WTC11 (cell line): ENCODE results near the gene EME2. TPM values are rescaled to one million over a fixed set of nuclear protein-coding genes. Genes with fewer than 3 reads are reported as not detected.

Experiments used
- ATAC-seq: fragments of 200-7000 bp; cut with Tn5 transposase; 2 replicates; pipeline ENCODE4 v1.10.0; 2021; ENCODE audit warnings: mild to moderate bottlenecking, moderate library complexity
- CTCF ChIA-PET: fragments of 300-600 bp; sonication (Branson Sonifier 250); formaldehyde crosslinking; loops from one replicate; lab custom pipeline; 2021; ENCODE audit warnings: antibody characterized with exemption; lab: Charles Lee
- POLR2A ChIA-PET: fragments of 350-600 bp; sonication (Branson Sonifier 250); formaldehyde crosslinking; loops from one replicate; lab custom pipeline; 2021; ENCODE audit warnings: antibody characterized with exemption; lab: Charles Lee
- DNase-seq: peaks from one replicate; pipeline ENCODE4 v3.0.0; 2021; ENCODE audit warnings: low spot score
- H3K27ac Mint-ChIP-seq: 2 replicates; pipeline ENCODE4 v1.8.0; 2021; ENCODE audit warnings: mixed read lengths
- H3K27me3 Mint-ChIP-seq: 2 replicates; pipeline ENCODE4 v1.8.0; 2021; ENCODE audit warnings: low read depth, mild to moderate bottlenecking, moderate library complexity, mixed read lengths
- H3K36me3 Mint-ChIP-seq: 2 replicates; pipeline ENCODE4 v1.8.0; 2021; ENCODE audit warnings: mixed read lengths
- H3K4me1 Mint-ChIP-seq: 2 replicates; pipeline ENCODE4 v1.8.0; 2022; ENCODE audit warnings: mixed read lengths
- H3K4me3 Mint-ChIP-seq: 2 replicates; pipeline ENCODE4 v1.8.0; 2021; ENCODE audit warnings: mild to moderate bottlenecking, moderate library complexity, mixed read lengths
- H3K9me3 Mint-ChIP-seq: 2 replicates; pipeline ENCODE4 v1.8.0; 2021; ENCODE audit warnings: mixed read lengths
- ARID4B ChIP-seq: sonication (generic); formaldehyde crosslinking; IDR thresholded peaks from 2 replicates; pipeline ENCODE4 v1.8.0; 2023; ENCODE audit warnings: missing genetic modification reagents, mild to moderate bottlenecking, borderline replicate concordance
- CTCF ChIP-seq: fragments of 200-600 bp; IDR thresholded peaks from 2 replicates; pipeline ENCODE4 v1.8.0; 2022; ENCODE audit warnings: antibody characterized with exemption
- GTF2I ChIP-seq: fragments of 250-450 bp; sonication (Bioruptor Pico); conservative IDR thresholded peaks from 2 replicates; pipeline ENCODE4 v1.4.0; 2021; ENCODE audit warnings: mild to moderate bottlenecking
- HMGA2 ChIP-seq: fragments of 250-450 bp; sonication (Bioruptor Pico); IDR thresholded peaks from 2 replicates; pipeline ENCODE4 v1.4.0; 2021; ENCODE audit warnings: mild to moderate bottlenecking, moderate library complexity
- JAZF1 ChIP-seq: fragments of 250-450 bp; sonication (Bioruptor Pico); IDR thresholded peaks from 2 replicates; pipeline ENCODE4 v1.9.0; 2021; ENCODE audit warnings: moderate library complexity, mild to moderate bottlenecking, inconsistent platforms
- NR3C1 ChIP-seq: sonication (generic); formaldehyde crosslinking; conservative IDR thresholded peaks from 2 replicates; pipeline ENCODE4 v1.8.1; 2023; ENCODE audit warnings: low read depth, mild to moderate bottlenecking, missing genetic modification reagents
- PRRX2 ChIP-seq: fragments of 250-450 bp; sonication (Bioruptor Pico); IDR thresholded peaks from 2 replicates; pipeline ENCODE4 v1.8.0; 2021; ENCODE audit warnings: mild to moderate bottlenecking
- SP1 ChIP-seq: sonication (generic); formaldehyde crosslinking; conservative IDR thresholded peaks from 2 replicates; pipeline ENCODE4 v1.8.1; 2022; ENCODE audit warnings: missing genetic modification reagents
- ZNF138 ChIP-seq: sonication (generic); formaldehyde crosslinking; conservative IDR thresholded peaks from 2 replicates; pipeline ENCODE4 v1.8.1; 2022; ENCODE audit warnings: mild to moderate bottlenecking, moderate library complexity, missing genetic modification reagents
- ZNF396 ChIP-seq: fragments of 250-450 bp; sonication (Bioruptor Pico); IDR thresholded peaks from 2 replicates; pipeline ENCODE4 v1.8.0; 2021; ENCODE audit warnings: mild to moderate bottlenecking, moderate library complexity, borderline replicate concordance
- ZNF423 ChIP-seq: fragments of 250-450 bp; sonication (Bioruptor Pico); IDR thresholded peaks from 2 replicates; pipeline ENCODE4 v2.1.2; 2022; ENCODE audit warnings: mild to moderate bottlenecking, moderate library complexity
- total RNA-seq: library from RNA; stranded (reverse); gene quantifications from 3 replicates; pipeline ENCODE4 v1.2.3, GENCODE V29; 2021
- TF ChIP-seq, protein P1 (sequence below): sonication (generic); formaldehyde crosslinking; IDR thresholded peaks from 2 replicates; pipeline ENCODE4 v1.8.1; 2023; ENCODE audit warnings: mild to moderate bottlenecking, missing genetic modification reagents, moderate library complexity
- TF ChIP-seq, protein P2 (sequence below): sonication (generic); formaldehyde crosslinking; IDR thresholded peaks from 2 replicates; pipeline ENCODE4 v1.8.1; 2023; ENCODE audit warnings: mild to moderate bottlenecking, moderate library complexity, missing genetic modification reagents
- TF ChIP-seq, protein P3 (sequence below): fragments of 250-450 bp; sonication (Bioruptor Pico); IDR thresholded peaks from 2 replicates; pipeline ENCODE4 v1.9.0; 2021; ENCODE audit warnings: mild to moderate bottlenecking
- TF ChIP-seq, protein P4 (sequence below): sonication (generic); formaldehyde crosslinking; IDR thresholded peaks from 2 replicates; pipeline ENCODE4 v1.8.0; 2022; ENCODE audit warnings: mild to moderate bottlenecking, missing genetic modification reagents
- TF ChIP-seq, protein P5 (sequence below): sonication (generic); formaldehyde crosslinking; IDR thresholded peaks from 2 replicates; pipeline ENCODE4 v1.8.1; 2023; ENCODE audit warnings: mild to moderate bottlenecking, missing genetic modification reagents
- TF ChIP-seq, protein P6 (sequence below): fragments of 250-450 bp; sonication (Bioruptor Pico); IDR thresholded peaks from 2 replicates; pipeline ENCODE4 v1.8.0; 2021; ENCODE audit warnings: mild to moderate bottlenecking

The EME2 gene
- total RNA-seq, 1 experiment from 2014 or later, result 23.2 TPM

DNA sequence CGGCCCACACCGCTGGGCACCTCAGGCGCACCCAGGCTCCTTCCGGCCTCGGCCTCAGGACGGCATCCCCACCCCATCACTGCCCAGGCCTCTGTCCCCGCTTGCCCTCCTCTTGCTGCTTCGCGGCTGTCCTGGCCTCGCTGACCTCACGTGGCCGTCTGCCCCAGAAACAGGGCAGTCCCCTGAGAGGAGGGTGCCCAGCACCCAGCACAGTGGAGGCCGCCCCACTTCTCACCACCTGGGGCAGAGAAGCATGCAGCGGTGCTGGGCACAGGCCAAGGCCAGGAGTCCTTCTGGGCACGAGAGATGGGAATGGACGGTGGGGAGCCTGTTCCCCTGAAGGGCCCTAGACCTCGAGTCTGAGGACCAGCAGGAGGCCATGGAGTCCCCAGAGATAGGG is 45.1 kb downstream of the EME2 start:
- no peak for DNase-seq
- H3K4me1 Mint-ChIP-seq, result no peaks in the 10 kb centered on the region
- POLR2A ChIA-PET, result no interaction called here
- H3K27ac Mint-ChIP-seq, result no peak overlapping the region
- H3K4me3 Mint-ChIP-seq, result no peak overlapping the region
- no peaks in the 10 kb centered on the region for H3K27me3 Mint-ChIP-seq
- peaks cover 6% of the 10 kb centered on the region for H3K36me3 Mint-ChIP-seq
- ATAC-seq, result no peak
- no peaks in the 10 kb centered on the region for H3K9me3 Mint-ChIP-seq
- no peak for TF ChIP-seq ARID4B (CRISPR knock-in tag)
- TF ChIP-seq CTCF, result no peak
- TF ChIP-seq ZNF423, result no peak
- TF ChIP-seq, protein P1, sequence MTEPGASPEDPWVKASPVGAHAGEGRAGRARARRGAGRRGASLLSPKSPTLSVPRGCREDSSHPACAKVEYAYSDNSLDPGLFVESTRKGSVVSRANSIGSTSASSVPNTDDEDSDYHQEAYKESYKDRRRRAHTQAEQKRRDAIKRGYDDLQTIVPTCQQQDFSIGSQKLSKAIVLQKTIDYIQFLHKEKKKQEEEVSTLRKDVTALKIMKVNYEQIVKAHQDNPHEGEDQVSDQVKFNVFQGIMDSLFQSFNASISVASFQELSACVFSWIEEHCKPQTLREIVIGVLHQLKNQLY, result no peak
- TF ChIP-seq, protein P2, sequence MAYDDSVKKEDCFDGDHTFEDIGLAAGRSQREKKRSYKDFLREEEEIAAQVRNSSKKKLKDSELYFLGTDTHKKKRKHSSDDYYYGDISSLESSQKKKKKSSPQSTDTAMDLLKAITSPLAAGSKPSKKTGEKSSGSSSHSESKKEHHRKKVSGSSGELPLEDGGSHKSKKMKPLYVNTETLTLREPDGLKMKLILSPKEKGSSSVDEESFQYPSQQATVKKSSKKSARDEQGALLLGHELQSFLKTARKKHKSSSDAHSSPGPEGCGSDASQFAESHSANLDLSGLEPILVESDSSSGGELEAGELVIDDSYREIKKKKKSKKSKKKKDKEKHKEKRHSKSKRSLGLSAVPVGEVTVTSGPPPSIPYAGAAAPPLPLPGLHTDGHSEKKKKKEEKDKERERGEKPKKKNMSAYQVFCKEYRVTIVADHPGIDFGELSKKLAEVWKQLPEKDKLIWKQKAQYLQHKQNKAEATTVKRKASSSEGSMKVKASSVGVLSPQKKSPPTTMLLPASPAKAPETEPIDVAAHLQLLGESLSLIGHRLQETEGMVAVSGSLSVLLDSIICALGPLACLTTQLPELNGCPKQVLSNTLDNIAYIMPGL (CRISPR knock-in tag), result no peak
- TF ChIP-seq, protein P3, sequence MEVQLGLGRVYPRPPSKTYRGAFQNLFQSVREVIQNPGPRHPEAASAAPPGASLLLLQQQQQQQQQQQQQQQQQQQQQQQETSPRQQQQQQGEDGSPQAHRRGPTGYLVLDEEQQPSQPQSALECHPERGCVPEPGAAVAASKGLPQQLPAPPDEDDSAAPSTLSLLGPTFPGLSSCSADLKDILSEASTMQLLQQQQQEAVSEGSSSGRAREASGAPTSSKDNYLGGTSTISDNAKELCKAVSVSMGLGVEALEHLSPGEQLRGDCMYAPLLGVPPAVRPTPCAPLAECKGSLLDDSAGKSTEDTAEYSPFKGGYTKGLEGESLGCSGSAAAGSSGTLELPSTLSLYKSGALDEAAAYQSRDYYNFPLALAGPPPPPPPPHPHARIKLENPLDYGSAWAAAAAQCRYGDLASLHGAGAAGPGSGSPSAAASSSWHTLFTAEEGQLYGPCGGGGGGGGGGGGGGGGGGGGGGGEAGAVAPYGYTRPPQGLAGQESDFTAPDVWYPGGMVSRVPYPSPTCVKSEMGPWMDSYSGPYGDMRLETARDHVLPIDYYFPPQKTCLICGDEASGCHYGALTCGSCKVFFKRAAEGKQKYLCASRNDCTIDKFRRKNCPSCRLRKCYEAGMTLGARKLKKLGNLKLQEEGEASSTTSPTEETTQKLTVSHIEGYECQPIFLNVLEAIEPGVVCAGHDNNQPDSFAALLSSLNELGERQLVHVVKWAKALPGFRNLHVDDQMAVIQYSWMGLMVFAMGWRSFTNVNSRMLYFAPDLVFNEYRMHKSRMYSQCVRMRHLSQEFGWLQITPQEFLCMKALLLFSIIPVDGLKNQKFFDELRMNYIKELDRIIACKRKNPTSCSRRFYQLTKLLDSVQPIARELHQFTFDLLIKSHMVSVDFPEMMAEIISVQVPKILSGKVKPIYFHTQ (CRISPR knock-in tag), result no peak
- TF ChIP-seq, protein P4, sequence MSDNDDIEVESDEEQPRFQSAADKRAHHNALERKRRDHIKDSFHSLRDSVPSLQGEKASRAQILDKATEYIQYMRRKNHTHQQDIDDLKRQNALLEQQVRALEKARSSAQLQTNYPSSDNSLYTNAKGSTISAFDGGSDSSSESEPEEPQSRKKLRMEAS (CRISPR knock-in tag), result no peak
- TF ChIP-seq, all 79 proteins: peak for 0
- CTCF ChIA-PET, result no interaction called here

DNA sequence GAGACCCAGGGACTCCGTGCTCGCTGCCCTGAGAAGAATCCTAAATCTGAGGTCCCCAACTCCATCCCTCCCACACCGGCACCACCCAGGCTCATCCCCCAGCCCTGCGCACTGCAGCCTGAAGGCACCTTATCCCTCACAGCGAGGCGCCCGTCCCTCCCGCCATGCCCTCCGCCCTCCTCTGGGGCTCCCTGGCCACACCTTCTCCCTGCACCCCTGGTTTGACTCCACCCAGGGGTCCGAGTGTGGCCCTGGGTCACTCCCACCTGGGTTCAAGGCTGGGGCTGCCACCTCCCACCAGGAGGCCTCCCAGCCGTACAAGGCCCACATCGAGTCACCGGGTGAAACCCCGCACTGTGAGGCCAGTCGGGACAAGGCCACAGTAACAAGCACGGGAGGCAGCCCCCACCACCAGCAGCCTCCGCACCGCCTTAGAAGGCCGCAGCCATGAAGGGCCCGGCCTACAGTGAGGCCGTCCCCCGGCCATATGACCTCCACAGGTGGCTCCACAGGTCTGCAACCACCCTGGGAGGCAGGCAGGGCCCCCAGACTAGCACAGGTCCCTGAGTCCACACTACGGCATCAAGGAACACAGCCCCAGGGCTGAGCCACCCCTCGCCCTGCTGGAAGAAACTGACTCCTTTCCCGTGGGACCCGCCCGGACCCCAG is 45.7 kb downstream of the EME2 start:
- ChIA-PET POLR2A (no interaction called here), CTCF (no interaction called here)
- Mint-ChIP-seq H3K27ac (no peak overlapping the region), H3K27me3 (no peaks in the 10 kb centered on the region), H3K36me3 (peaks cover 6% of the 10 kb centered on the region), H3K9me3 (no peaks in the 10 kb centered on the region), H3K4me3 (no peak overlapping the region), H3K4me1 (no peaks in the 10 kb centered on the region)
- DNase-seq, result no peak
- ATAC-seq, result no peak
- TF ChIP-seq, protein P5, sequence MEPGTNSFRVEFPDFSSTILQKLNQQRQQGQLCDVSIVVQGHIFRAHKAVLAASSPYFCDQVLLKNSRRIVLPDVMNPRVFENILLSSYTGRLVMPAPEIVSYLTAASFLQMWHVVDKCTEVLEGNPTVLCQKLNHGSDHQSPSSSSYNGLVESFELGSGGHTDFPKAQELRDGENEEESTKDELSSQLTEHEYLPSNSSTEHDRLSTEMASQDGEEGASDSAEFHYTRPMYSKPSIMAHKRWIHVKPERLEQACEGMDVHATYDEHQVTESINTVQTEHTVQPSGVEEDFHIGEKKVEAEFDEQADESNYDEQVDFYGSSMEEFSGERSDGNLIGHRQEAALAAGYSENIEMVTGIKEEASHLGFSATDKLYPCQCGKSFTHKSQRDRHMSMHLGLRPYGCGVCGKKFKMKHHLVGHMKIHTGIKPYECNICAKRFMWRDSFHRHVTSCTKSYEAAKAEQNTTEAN, result no peak
- no peak for TF ChIP-seq NR3C1
- no peak for TF ChIP-seq ZNF138 (CRISPR knock-in tag)
- TF ChIP-seq, protein P6, sequence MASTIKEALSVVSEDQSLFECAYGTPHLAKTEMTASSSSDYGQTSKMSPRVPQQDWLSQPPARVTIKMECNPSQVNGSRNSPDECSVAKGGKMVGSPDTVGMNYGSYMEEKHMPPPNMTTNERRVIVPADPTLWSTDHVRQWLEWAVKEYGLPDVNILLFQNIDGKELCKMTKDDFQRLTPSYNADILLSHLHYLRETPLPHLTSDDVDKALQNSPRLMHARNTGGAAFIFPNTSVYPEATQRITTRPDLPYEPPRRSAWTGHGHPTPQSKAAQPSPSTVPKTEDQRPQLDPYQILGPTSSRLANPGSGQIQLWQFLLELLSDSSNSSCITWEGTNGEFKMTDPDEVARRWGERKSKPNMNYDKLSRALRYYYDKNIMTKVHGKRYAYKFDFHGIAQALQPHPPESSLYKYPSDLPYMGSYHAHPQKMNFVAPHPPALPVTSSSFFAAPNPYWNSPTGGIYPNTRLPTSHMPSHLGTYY, result no peak
- no peak for TF ChIP-seq GTF2I (CRISPR knock-in tag)
- no peak for TF ChIP-seq PRRX2 (CRISPR knock-in tag)
- TF ChIP-seq JAZF1 (CRISPR knock-in tag), result no peak
- TF ChIP-seq HMGA2 (CRISPR knock-in tag), result no peak
- no peak for TF ChIP-seq ZNF396 (CRISPR knock-in tag)
- no peak for TF ChIP-seq SP1
- TF ChIP-seq, protein P4 (CRISPR knock-in tag), result no peak
